OCI-LY1 (cell line): ENCODE measurements around the gene ZFP42.

Source experiments
- H2AFZ ChIP-seq: fragments of 200-600 bp; sonication (generic), shearing (Covaris generic); 2 replicates; pipeline ENCODE4 v1.6.0; 2014; ENCODE audit warnings: antibody characterized with exemption, mild to moderate bottlenecking, low read length
- H3F3A ChIP-seq: fragments of 200-600 bp; sonication (generic), shearing (Covaris generic); 2 replicates; pipeline ENCODE4 v1.6.0; 2014; ENCODE audit warnings: mild to moderate bottlenecking, antibody characterized with exemption, low read length, moderate library complexity; ENCODE audit not compliant: insufficient read depth
- H3K27ac ChIP-seq: fragments of 200-600 bp; sonication (generic); 2 replicates; pipeline ENCODE4 v1.5.1; 2014; ENCODE audit warnings: low read length, mixed run types, mild to moderate bottlenecking, low read depth; ENCODE audit not compliant: poor library complexity, severe bottlenecking
- H3K27me3 ChIP-seq: fragments of 200-600 bp; sonication (generic); 2 replicates; pipeline ENCODE4 v1.6.0; 2014; ENCODE audit warnings: antibody characterized with exemption, mild to moderate bottlenecking, low read length, moderate library complexity; ENCODE audit not compliant: insufficient read depth
- H3K36me3 ChIP-seq: fragments of 200-600 bp; sonication (generic); 2 replicates; pipeline ENCODE4 v1.6.1; 2014; ENCODE audit warnings: mild to moderate bottlenecking, antibody characterized with exemption, low read length, moderate library complexity, mixed read lengths; ENCODE audit not compliant: insufficient read depth
- H3K4me1 ChIP-seq: fragments of 200-600 bp; sonication (generic); 2 replicates; pipeline ENCODE4 v1.5.1; 2014; ENCODE audit warnings: mild to moderate bottlenecking, low read length, moderate library complexity; ENCODE audit not compliant: insufficient read depth, severe bottlenecking
- H3K4me2 ChIP-seq: fragments of 200-600 bp; sonication (generic), shearing (Covaris generic); 2 replicates; pipeline ENCODE4 v1.6.1; 2014; ENCODE audit warnings: low read length
- H3K4me3 ChIP-seq: fragments of 200-600 bp; sonication (generic); 2 replicates; pipeline ENCODE4 v1.5.1; 2014; ENCODE audit warnings: low read length, low read depth, mild to moderate bottlenecking, mixed read lengths; ENCODE audit not compliant: poor library complexity, severe bottlenecking
- H3K79me2 ChIP-seq: fragments of 200-600 bp; shearing (Covaris generic); 2 replicates; pipeline ENCODE4 v1.6.1; 2016; ENCODE audit warnings: mixed run types, low read length, mixed read lengths; ENCODE audit not compliant: insufficient read depth
- H3K9ac ChIP-seq: fragments of 200-600 bp; sonication (generic), shearing (Covaris generic); 2 replicates; pipeline ENCODE4 v1.6.1; 2014; ENCODE audit warnings: mild to moderate bottlenecking, low read length, mixed read lengths
- H3K9me2 ChIP-seq: fragments of 200-600 bp; sonication (generic), shearing (Covaris generic); 2 replicates; pipeline ENCODE4 v1.6.1; 2014; ENCODE audit warnings: low read depth, mild to moderate bottlenecking, low read length, mixed read lengths
- H3K9me3 ChIP-seq: fragments of 200-600 bp; shearing (Covaris generic); 2 replicates; pipeline ENCODE4 v1.6.1; 2014; ENCODE audit warnings: low read length, mixed read lengths
- H4K20me1 ChIP-seq: fragments of 200-600 bp; sonication (generic), shearing (Covaris generic); 2 replicates; pipeline ENCODE4 v1.6.0; 2016; ENCODE audit warnings: mild to moderate bottlenecking, low read length; ENCODE audit not compliant: insufficient read depth
- CTCF ChIP-seq: fragments of 200-600 bp; sonication (generic), shearing (Covaris generic); IDR thresholded peaks from 2 replicates; pipeline ENCODE4 v1.5.1; 2017; ENCODE audit warnings: mild to moderate bottlenecking, antibody characterized with exemption, low read length, moderate library complexity, mixed read lengths
- EZH2 ChIP-seq: fragments of 200-600 bp; sonication (generic), shearing (Covaris generic); IDR thresholded peaks from 2 replicates; pipeline ENCODE4 v1.8.0; 2017; ENCODE audit warnings: borderline replicate concordance, mixed run types, mild to moderate bottlenecking, antibody characterized with exemption, low read length, moderate library complexity, mixed read lengths

Gene ZFP42

DNA sequence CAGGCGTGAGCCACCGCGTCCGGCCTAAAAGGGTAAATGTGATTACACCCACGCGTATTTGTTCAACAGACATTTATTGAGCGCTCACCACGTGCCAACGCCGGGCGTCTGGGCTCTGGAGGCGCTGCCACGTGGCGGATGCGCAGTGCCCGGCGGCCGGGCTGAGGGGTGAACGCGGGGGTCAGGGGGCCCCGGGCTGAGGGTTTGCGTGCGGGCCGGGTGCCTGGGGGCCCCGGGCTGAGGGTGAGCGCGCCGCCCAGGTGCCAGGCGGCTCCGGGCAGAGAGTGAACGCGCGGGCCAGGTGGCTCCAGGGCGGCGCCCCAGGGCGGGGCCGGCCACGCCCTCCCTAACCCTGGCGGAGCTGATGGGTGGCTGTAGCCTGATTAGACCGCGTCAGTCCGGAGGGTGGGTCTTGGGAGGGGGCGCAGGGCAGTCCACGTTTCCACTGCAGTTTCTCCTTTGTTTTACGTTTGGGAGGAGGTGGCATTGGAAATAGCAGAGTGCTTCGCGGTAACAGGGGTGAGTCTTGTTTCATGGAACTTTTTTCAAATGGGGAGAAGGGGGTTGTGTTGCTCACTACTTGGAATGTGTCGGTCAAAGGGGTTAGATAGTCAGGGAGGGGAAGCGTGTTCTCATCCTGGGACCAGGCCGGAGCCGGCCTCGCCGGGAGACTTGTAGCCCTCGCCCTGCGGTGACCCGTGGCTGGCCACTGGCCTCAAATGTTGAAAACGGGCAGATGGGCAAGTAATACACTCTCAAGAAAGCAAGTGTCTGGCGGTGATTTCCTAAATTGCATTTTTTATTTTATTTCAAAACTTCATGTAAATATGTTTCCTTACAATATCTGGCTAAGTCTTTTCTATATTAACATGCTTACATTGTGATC is at the start of gene ZFP42:
Gene ZFP42 (plus strand): TSS at position 450 of the 886 bp plus-strand sequence. CDS start 7,037 bp downstream, outside the sequence.
- H3K4me2 ChIP-seq, result no peak within 1 kb of the TSS
- no peaks in the 10 kb centered on the region for H3K36me3 ChIP-seq
- no peak for TF ChIP-seq CTCF
- no peak for TF ChIP-seq EZH2
- no peak within 1 kb of the TSS for H3K4me3 ChIP-seq
- H3K9me2 ChIP-seq, result no peaks in the 10 kb centered on the region
- no peak within 1 kb of the TSS for H3K9ac ChIP-seq
- H4K20me1 ChIP-seq, result no peaks in the 10 kb centered on the region
- H3F3A ChIP-seq, result no peaks in the 10 kb centered on the region
- no peaks in the 10 kb centered on the region for H3K27me3 ChIP-seq
- H3K4me1 ChIP-seq, result no peaks in the 10 kb centered on the region
- no peak within 1 kb of the TSS for H3K27ac ChIP-seq
- no peak within 1 kb of the TSS for H2AFZ ChIP-seq
- no peaks in the 10 kb centered on the region for H3K79me2 ChIP-seq
- H3K9me3 ChIP-seq, result no peaks in the 10 kb centered on the region

DNA sequence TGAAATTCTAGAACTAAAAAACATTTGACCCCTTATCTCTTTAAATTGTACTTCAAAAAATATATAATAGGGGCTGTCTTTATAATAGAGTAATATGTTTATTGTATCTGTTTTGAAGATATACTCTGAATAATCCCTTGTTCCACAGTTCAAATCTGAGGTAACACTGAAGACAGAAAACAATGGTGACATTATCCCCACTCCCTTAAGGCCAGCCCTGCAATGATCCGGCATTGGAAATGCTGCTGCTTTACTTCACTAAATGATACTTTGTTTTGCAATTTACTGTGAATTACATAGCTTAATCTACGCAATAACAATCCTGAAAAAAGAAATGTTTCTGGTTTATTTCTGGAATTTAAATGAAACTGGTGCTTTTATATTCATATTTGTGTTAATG is 34.4 kb upstream of the ZFP42 start:
- H4K20me1 ChIP-seq, result no peaks in the 10 kb centered on the region
- H3K36me3 ChIP-seq, result no peaks in the 10 kb centered on the region
- no peak overlapping the region for H3K4me3 ChIP-seq
- no peak overlapping the region for H3K9ac ChIP-seq
- H3K9me2 ChIP-seq, result no peaks in the 10 kb centered on the region
- no peak overlapping the region for H3K27ac ChIP-seq
- H3F3A ChIP-seq, result no peaks in the 10 kb centered on the region
- no peak overlapping the region for H2AFZ ChIP-seq
- H3K9me3 ChIP-seq, result no peaks in the 10 kb centered on the region
- no peaks in the 10 kb centered on the region for H3K27me3 ChIP-seq
- TF ChIP-seq EZH2 (no peak), CTCF (no peak)
- no peaks in the 10 kb centered on the region for H3K4me1 ChIP-seq
- H3K79me2 ChIP-seq, result no peaks in the 10 kb centered on the region
- H3K4me2 ChIP-seq, result no peak overlapping the region

DNA sequence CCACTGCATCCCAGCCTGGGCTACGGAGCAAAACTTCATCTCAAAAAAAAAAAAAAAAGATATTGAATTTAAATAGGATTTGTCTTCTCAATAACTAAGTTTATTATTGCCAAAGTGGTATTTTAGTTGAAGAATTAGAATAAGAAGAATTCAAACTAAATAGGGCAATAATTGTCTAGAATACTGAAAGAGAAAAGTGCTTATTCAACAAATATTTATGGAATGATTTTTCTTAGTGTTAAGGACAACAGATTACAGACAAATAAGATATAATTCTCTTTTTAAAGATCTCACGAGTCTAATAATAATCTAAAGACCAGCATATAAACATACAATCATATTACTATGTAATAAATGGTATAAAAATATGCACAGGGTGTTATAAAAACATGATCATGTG is 33.6 kb upstream of the ZFP42 start:
- no peak overlapping the region for H3K27ac ChIP-seq
- H3K27me3 ChIP-seq, result no peaks in the 10 kb centered on the region
- no peaks in the 10 kb centered on the region for H3K4me1 ChIP-seq
- H3K79me2 ChIP-seq, result no peaks in the 10 kb centered on the region
- H2AFZ ChIP-seq, result no peak overlapping the region
- no peaks in the 10 kb centered on the region for H3F3A ChIP-seq
- H3K9me2 ChIP-seq, result no peaks in the 10 kb centered on the region
- no peaks in the 10 kb centered on the region for H4K20me1 ChIP-seq
- no peak overlapping the region for H3K9ac ChIP-seq
- TF ChIP-seq EZH2, result no peak
- no peak for TF ChIP-seq CTCF
- no peak overlapping the region for H3K4me2 ChIP-seq
- no peaks in the 10 kb centered on the region for H3K36me3 ChIP-seq
- H3K9me3 ChIP-seq, result no peaks in the 10 kb centered on the region
- no peak overlapping the region for H3K4me3 ChIP-seq
